GM19455 (cell line): Measurements from ENCODE around the gene S1PR2.
"Not testable (repeated sequence)": the region's sequence is repeated elsewhere in the genome, so short reads cannot be mapped to it uniquely, and the experiment has no call there.

ENCODE experiments used
- ATAC-seq: cut with Tn5 transposase; IDR thresholded peaks from one replicate; pipeline ENCODE4 v1.9.1; 2021; ENCODE audit not compliant: unreplicated experiment

The S1PR2 gene

DNA sequence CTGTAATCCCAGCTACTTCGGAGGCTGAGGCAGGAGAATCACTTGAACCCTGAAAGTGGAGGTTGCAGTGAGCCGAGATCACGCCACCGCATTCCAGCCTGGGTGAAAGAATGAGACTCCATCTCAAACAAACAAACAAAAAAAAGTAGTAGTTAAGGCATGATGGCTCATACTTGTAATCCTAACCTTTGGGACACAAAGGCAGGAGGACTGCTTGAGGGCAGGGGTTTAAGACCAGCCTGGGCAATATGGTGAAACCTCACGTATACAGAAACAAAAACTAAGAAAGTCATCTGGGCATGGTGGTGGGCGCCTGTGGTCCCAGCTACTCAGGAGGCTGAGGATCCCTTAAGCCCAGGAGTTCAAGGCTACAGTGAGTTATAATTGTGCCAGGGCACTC, 38.2 kb downstream of the S1PR2 start:
- no peak for ATAC-seq

- no peak for ATAC-seq
Measured at GRCh38 chr19:10191347-10191746, 39.8 kb downstream of the S1PR2 start.

GRCh38 chr19:10190026-10190425, 41.1 kb downstream of the S1PR2 start:
- no peak for ATAC-seq

DNA sequence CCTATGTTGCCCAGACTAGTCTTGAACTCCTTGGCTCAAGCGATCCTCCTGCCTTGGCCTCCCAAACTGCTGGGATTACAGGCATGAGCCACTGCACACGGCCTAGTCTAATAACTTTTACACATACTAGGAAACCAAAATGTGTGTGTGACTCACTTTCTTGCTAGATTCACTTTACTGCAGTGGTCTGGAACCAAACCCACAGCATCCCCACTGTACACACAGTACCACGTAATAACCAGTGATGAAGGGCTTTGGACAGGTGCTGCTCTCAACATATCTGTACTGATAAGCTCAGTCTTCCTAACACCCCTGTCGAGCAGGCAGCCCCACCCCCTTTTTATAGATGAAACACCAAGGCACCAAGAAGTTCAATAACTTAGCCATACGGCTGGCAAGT, 41.5 kb downstream of the S1PR2 start:
- ATAC-seq: no peak

DNA sequence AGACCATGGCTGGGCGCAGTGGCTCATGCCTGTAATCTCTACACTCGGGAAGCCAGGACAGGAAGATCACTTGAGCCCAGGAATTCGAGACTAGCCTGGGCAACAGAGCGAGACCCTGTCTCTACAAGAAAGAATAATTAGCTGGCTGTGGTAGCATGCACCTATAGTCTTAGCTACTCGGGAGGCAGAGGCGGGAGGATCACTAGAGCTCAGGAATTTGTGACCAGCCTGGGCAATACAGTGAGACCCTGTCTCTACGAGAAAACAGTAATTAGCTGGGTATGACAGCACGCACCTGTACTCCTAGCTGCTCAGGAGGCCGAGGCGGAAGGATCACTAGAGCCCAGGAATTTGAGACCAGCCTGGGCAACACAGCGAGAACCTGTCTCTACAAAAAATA, 43.8 kb downstream of the S1PR2 start:
- ATAC-seq: no peak

DNA sequence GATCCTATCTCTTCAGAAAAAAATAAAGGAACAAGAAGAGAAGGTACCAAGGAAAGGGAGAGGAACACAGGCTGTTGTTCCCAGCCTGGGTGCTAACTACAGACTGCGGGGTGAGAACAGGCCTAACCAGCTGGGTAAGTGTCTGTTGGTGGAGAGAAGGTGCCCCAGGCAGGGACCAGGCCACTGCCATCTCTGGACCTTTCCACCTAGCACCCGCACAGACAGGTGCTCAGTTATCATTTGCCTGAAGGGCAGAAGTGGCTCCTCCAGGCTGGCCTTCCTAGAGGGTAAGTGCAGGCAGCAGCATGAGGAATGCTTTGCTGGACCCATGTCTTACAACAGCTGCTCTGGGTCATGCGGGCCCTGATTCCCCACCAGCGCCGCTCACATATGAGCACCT, 46.5 kb downstream of the S1PR2 start:
- ATAC-seq: no peak

GRCh38 chr19:10183926-10184325, 47.2 kb downstream of the S1PR2 start:
- no peak for ATAC-seq

DNA sequence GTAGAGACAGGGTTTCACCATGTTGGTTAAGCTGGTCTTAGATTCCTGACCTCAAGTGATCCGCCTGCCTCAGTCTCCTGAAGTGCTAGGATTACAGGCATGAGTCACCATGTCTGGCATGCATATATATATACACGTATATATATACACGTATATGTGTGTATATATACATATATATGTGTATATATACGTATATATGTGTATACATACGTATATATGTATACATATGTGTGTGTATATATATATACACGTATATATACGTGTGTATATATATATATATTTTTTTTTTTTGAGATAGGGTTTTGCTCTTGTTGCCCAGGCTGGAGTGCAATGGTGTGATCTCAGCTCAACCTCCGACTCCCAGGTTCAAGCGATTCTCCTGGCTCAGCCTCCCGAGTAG, 48.3 kb downstream of the S1PR2 start:
- no peak for ATAC-seq

DNA sequence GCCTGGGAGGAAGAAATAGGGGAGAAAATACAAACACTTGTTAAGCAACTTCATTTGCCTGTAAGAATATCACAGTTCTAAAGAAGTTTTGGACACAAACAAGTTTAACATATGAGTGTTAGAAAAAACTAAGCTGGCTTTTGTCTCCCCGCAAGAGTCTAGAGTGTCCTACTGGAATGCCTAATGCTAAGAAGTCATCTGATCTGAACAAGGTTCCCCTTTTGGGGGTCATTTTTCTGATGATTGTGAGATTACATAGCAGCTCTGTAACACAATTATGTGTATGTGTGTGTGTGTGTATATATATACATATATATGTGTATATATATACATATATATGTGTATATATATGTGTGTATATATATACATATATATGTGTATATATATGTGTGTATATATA, 49.1 kb downstream of the S1PR2 start:
- no peak for ATAC-seq

GRCh38 chr19:10180459-10180858, 50.7 kb downstream of the S1PR2 start:
- no peak for ATAC-seq

- not testable (repeated sequence) for ATAC-seq
Measured at GRCh38 chr19:10180024-10180423, 51.1 kb downstream of the S1PR2 start.

DNA sequence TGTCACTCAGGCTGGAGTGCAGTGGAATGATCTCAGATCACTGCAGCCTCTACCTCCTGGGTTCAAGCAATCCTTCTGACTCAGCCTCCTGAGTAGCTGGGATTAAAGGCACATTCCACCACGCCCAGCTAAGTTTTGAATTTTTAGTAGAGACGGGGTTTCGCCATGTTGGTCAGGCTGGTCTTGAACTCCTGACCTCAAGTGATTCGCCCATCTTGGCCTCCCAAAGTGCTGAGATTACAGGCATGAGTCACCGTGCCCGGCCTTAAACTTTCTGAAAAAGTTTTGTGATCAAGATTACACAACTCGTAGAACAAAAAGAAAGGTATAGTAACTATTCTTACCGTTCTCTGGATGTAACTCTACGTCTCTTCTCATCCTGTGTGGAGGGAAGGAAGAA, 57.6 kb downstream of the S1PR2 start:
- ATAC-seq: no peak
